ENCODE measurements around the gene EPN1.

Gene EPN1

DNA sequence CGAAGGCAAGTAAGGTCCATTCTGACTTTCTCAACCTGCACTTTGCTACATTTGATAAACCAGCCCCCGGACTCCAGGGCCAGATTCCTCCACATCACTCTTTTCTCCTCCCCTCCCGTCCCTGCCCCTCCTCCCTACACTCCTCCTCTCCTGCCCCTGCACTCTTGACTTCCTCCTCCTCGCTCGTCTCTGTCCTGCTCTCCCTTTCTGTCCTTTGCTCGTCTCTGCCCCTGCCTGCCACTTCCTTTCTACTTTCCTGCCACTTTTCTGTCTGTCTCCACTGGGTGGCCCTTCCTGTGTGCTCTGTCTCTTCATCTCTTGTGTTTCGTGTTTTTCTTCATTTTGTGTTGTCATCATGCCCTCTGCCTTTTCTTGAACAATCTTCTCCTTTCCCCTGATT is 13.2 kb upstream of the EPN1 start:
- Histone ChIP-seq H3K9ac (ENCODE audit: low read depth, low read length, poor library complexity) (peak overlapping the region; percentile 66), H2BK12ac (ENCODE audit: low read length) (no peak overlapping the region), H3K4me2 (ENCODE audit: insufficient read depth, low read length, poor library complexity, severe bottlenecking) (no peak overlapping the region), H3K9me3 (replicated peaks in 1 of 2; ENCODE audit: control insufficient read depth in 2 of 2, insufficient read depth in 1 of 2, low read depth in 1 of 2, low read length in 2 of 2) (no peaks in the 10 kb centered on the region), H3K79me1 (ENCODE audit: low read depth, low read length) (peaks cover 37% of the 10 kb centered on the region), H3K4ac (ENCODE audit: low read length) (no peak overlapping the region), H3K23ac (ENCODE audit: low read depth, low read length, poor library complexity) (no peak overlapping the region), H3K27ac (replicated peaks; ENCODE audit: low read length) (no peak overlapping the region), H3K4me3 (ENCODE audit: low read length in 2 of 2) (no peak overlapping the region), H3K14ac (ENCODE audit: low read length) (no peak overlapping the region), H4K8ac (ENCODE audit: low read depth, low read length) (no peak overlapping the region), H2AK5ac (ENCODE audit: low read depth, low read length) (no peak overlapping the region), H2AFZ (ENCODE audit: low read length) (no peak overlapping the region), H3K4me1 (ENCODE audit: control insufficient read depth in 2 of 2, insufficient read depth in 1 of 2, low read depth in 1 of 2, low read length in 2 of 2) (peaks cover 5 to 6% of the 10 kb centered on the region in 2 donors), H2BK5ac (ENCODE audit: low read length) (no peak overlapping the region), H3K18ac (ENCODE audit: low read length) (no peak overlapping the region), H3K36me3 (replicated peaks in 1 of 2; ENCODE audit: control insufficient read depth in 2 of 2, insufficient read depth in 2 of 2, low read length in 2 of 2) (peaks cover 57 to 95% of the 10 kb centered on the region in 2 donors), H3K27me3 (ENCODE audit: control insufficient read depth in 3 of 3, insufficient read depth in 3 of 3, low read depth in 1 of 3, low read length in 3 of 3) (no peaks in the 10 kb centered on the region), H4K91ac (ENCODE audit: low read depth, low read length, poor library complexity) (no peak overlapping the region), H2BK120ac (ENCODE audit: low read depth, low read length) (no peak overlapping the region), H2BK15ac (ENCODE audit: low read length) (no peak overlapping the region)
- WGBS, 2 donors (ENCODE audit: extremely low coverage in 2 of 2, insufficient read length in 2 of 2, insufficient replicate concordance in 1 of 2) = no CpG with 5 or more reads among the region's 7 CpGs
- DNase-seq (ENCODE audit: low spot score) = no peak

DNA sequence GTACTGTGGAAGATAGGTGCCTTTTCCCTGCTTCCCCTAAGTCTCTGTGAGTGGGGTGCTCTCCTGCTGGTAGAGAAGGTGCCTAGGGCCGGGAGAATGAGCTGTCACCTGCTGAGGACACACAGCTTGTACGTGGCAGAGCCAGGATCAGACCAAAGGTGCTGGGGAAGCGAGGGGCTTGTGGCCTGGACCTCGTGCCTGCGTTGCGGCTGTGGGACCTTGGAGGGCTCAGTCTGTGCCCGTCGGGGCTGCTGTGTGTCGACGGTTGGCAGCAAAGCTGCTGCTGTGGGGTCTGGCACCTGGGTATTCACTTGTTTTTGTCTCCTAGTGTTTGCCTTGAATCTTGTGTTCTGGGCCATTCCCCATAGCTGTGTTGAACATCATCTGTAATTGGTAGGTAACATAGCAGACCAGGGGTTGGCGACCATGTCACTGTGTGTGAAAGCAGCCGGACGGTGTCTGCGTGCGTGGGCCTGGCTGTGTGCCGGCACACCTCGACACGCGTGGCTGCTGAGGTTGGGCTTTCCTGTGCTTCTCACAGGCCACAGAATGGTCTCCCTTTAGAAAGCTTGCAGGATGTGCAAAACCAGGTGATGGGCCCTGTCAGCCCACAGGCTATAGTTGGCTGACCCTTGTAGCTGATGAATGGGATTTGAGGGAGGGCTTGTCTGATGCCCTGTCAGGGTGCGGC is 11.0 kb upstream of the EPN1 start:
- no peak overlapping the region for H3K4me2 ChIP-seq (ENCODE audit: insufficient read depth, low read length, poor library complexity, severe bottlenecking)
- no peak overlapping the region for H2AFZ ChIP-seq (ENCODE audit: low read length)
- H3K23ac ChIP-seq (ENCODE audit: low read depth, low read length, poor library complexity) = peak overlapping the region; percentile 80
- H3K79me1 ChIP-seq (ENCODE audit: low read depth, low read length) = peaks cover 49% of the 10 kb centered on the region
- no peak overlapping the region for H3K9ac ChIP-seq (ENCODE audit: low read depth, low read length, poor library complexity)
- H3K9me3 ChIP-seq (replicated peaks in 1 of 2; ENCODE audit: control insufficient read depth in 2 of 2, insufficient read depth in 1 of 2, low read depth in 1 of 2, low read length in 2 of 2) = no peaks in the 10 kb centered on the region
- WGBS, 2 donors (ENCODE audit: extremely low coverage in 2 of 2, insufficient read length in 2 of 2, insufficient replicate concordance in 1 of 2) = no CpG with 5 or more reads among the region's 20 CpGs
- H3K4me1 ChIP-seq (ENCODE audit: control insufficient read depth in 2 of 2, insufficient read depth in 1 of 2, low read depth in 1 of 2, low read length in 2 of 2) = no peaks in the 10 kb centered on the region
- H3K4ac ChIP-seq (ENCODE audit: low read length) = no peak overlapping the region
- H2BK15ac ChIP-seq (ENCODE audit: low read length) = no peak overlapping the region
- H3K14ac ChIP-seq (ENCODE audit: low read length) = no peak overlapping the region
- peak overlapping the region in 1 of 2 donors; percentile 5 for H3K4me3 ChIP-seq (ENCODE audit: low read length in 2 of 2)
- H4K91ac ChIP-seq (ENCODE audit: low read depth, low read length, poor library complexity) = no peak overlapping the region
- H2BK5ac ChIP-seq (ENCODE audit: low read length) = peak overlapping the region; percentile 26
- H2BK12ac ChIP-seq (ENCODE audit: low read length) = peak overlapping the region; percentile 22
- no peak for DNase-seq (ENCODE audit: low spot score)
- no peak overlapping the region for H3K18ac ChIP-seq (ENCODE audit: low read length)
- no peaks in the 10 kb centered on the region for H3K27me3 ChIP-seq (ENCODE audit: control insufficient read depth in 3 of 3, insufficient read depth in 3 of 3, low read depth in 1 of 3, low read length in 3 of 3)
- peaks cover 72 to 97% of the 10 kb centered on the region in 2 donors for H3K36me3 ChIP-seq (replicated peaks in 1 of 2; ENCODE audit: control insufficient read depth in 2 of 2, insufficient read depth in 2 of 2, low read length in 2 of 2)
- no peak overlapping the region for H2BK120ac ChIP-seq (ENCODE audit: low read depth, low read length)
- H3K27ac ChIP-seq (replicated peaks; ENCODE audit: low read length) = no peak overlapping the region
- no peak overlapping the region for H4K8ac ChIP-seq (ENCODE audit: low read depth, low read length)
- H2AK5ac ChIP-seq (ENCODE audit: low read depth, low read length) = no peak overlapping the region

DNA sequence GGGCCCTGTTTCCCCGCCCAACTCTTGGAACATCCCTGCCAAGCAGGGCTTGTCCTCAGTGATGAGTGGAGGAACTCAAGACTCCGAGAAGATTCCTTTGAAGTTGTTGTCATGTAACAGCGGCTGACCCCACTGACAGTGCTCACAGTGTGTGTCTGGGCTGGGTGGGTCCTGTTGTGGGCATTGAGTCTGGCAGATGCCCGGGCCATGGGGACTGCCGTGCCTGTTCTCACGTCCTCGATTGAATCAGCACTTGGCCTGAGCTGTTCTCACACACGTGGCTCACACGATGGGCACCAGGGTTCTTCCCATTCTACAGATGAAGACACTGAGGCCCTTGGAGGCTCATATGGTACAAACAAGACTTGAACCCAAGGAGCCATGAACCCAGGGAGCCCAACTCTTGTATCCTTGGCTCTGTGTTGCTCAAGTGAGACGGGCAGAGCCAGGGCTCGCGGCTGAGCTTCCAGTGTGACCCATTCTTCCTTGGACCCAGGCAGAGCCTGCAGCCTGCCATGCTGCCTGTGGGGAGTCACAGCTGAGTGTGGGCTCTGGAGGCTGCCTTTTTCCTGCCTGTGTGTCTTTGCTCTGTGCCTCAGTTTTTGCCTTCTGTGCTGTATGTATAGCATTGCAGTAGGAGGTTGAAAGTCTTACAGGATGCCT is 8.6 kb upstream of the EPN1 start:
- Histone ChIP-seq H2BK120ac (ENCODE audit: low read depth, low read length) (no peak overlapping the region), H3K36me3 (replicated peaks in 1 of 2; ENCODE audit: control insufficient read depth in 2 of 2, insufficient read depth in 2 of 2, low read length in 2 of 2) (peaks cover 77 to 95% of the 10 kb centered on the region in 2 donors), H2AFZ (ENCODE audit: low read length) (no peak overlapping the region), H3K18ac (ENCODE audit: low read length) (no peak overlapping the region), H2BK5ac (ENCODE audit: low read length) (peak overlapping the region; percentile 59), H3K4ac (ENCODE audit: low read length) (no peak overlapping the region), H3K27me3 (ENCODE audit: control insufficient read depth in 3 of 3, insufficient read depth in 3 of 3, low read depth in 1 of 3, low read length in 3 of 3) (no peaks in the 10 kb centered on the region), H3K23ac (ENCODE audit: low read depth, low read length, poor library complexity) (peak overlapping the region; percentile 40), H3K14ac (ENCODE audit: low read length) (no peak overlapping the region), H3K4me2 (ENCODE audit: insufficient read depth, low read length, poor library complexity, severe bottlenecking) (no peak overlapping the region), H3K9me3 (replicated peaks in 1 of 2; ENCODE audit: control insufficient read depth in 2 of 2, insufficient read depth in 1 of 2, low read depth in 1 of 2, low read length in 2 of 2) (no peaks in the 10 kb centered on the region), H2BK12ac (ENCODE audit: low read length) (no peak overlapping the region), H2BK15ac (ENCODE audit: low read length) (no peak overlapping the region), H2AK5ac (ENCODE audit: low read depth, low read length) (no peak overlapping the region), H3K4me1 (ENCODE audit: control insufficient read depth in 2 of 2, insufficient read depth in 1 of 2, low read depth in 1 of 2, low read length in 2 of 2) (peaks cover 0 to 5% of the 10 kb centered on the region in 2 donors), H3K9ac (ENCODE audit: low read depth, low read length, poor library complexity) (peak overlapping the region; percentile 27), H4K91ac (ENCODE audit: low read depth, low read length, poor library complexity) (no peak overlapping the region), H4K8ac (ENCODE audit: low read depth, low read length) (no peak overlapping the region), H3K27ac (replicated peaks; ENCODE audit: low read length) (no peak overlapping the region), H3K79me1 (ENCODE audit: low read depth, low read length) (peaks cover 60% of the 10 kb centered on the region), H3K4me3 (ENCODE audit: low read length in 2 of 2) (peak overlapping the region in 1 of 2 donors; percentile 37)
- DNase-seq (ENCODE audit: low spot score) = no peak
- WGBS, 2 donors (ENCODE audit: extremely low coverage in 2 of 2, insufficient read length in 2 of 2, insufficient replicate concordance in 1 of 2) = no CpG with 5 or more reads among the region's 12 CpGs

DNA sequence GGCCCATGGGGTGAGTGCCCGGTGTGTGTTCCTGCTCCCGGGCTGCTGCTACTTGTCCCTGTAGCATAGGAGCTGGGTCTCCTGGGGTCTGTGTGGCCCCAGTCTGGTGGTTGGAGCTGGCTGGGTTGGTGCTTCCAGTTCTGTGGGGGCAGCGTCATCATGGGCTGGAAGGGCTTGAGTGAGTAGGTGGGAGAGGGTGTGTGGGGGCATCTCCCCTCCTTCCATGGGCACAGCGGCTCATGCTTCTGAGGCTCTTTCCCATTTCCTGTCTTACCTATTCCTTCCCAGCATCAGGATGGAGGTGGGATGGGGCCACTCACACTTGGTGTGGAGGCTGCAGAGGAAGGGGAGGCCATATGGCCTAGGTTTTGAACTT is 8.0 kb upstream of the EPN1 start:
- Histone ChIP-seq H2AFZ (ENCODE audit: low read length) (no peak overlapping the region), H3K36me3 (replicated peaks in 1 of 2; ENCODE audit: control insufficient read depth in 2 of 2, insufficient read depth in 2 of 2, low read length in 2 of 2) (peaks cover 72 to 94% of the 10 kb centered on the region in 2 donors), H3K79me1 (ENCODE audit: low read depth, low read length) (peaks cover 58% of the 10 kb centered on the region), H3K4me1 (ENCODE audit: control insufficient read depth in 2 of 2, insufficient read depth in 1 of 2, low read depth in 1 of 2, low read length in 2 of 2) (peaks cover 0 to 5% of the 10 kb centered on the region in 2 donors), H2BK120ac (ENCODE audit: low read depth, low read length) (no peak overlapping the region), H2BK12ac (ENCODE audit: low read length) (no peak overlapping the region), H4K8ac (ENCODE audit: low read depth, low read length) (no peak overlapping the region), H3K27ac (replicated peaks; ENCODE audit: low read length) (no peak overlapping the region), H2BK15ac (ENCODE audit: low read length) (no peak overlapping the region), H2AK5ac (ENCODE audit: low read depth, low read length) (no peak overlapping the region), H3K23ac (ENCODE audit: low read depth, low read length, poor library complexity) (peak overlapping the region; percentile 40), H3K9me3 (replicated peaks in 1 of 2; ENCODE audit: control insufficient read depth in 2 of 2, insufficient read depth in 1 of 2, low read depth in 1 of 2, low read length in 2 of 2) (no peaks in the 10 kb centered on the region), H4K91ac (ENCODE audit: low read depth, low read length, poor library complexity) (no peak overlapping the region), H3K18ac (ENCODE audit: low read length) (no peak overlapping the region), H3K4ac (ENCODE audit: low read length) (no peak overlapping the region), H3K4me3 (ENCODE audit: low read length in 2 of 2) (no peak overlapping the region), H3K27me3 (ENCODE audit: control insufficient read depth in 3 of 3, insufficient read depth in 3 of 3, low read depth in 1 of 3, low read length in 3 of 3) (no peaks in the 10 kb centered on the region), H3K14ac (ENCODE audit: low read length) (no peak overlapping the region), H2BK5ac (ENCODE audit: low read length) (no peak overlapping the region), H3K4me2 (ENCODE audit: insufficient read depth, low read length, poor library complexity, severe bottlenecking) (no peak overlapping the region), H3K9ac (ENCODE audit: low read depth, low read length, poor library complexity) (peak overlapping the region; percentile 44)
- DNase-seq (ENCODE audit: low spot score) = no peak
- no CpG with 5 or more reads among the region's 4 CpGs for WGBS, 2 donors (ENCODE audit: extremely low coverage in 2 of 2, insufficient read length in 2 of 2, insufficient replicate concordance in 1 of 2)

All from neuronal stem cell (in vitro differentiated cells).